ENCODE data around the gene PHEX.

DNA sequence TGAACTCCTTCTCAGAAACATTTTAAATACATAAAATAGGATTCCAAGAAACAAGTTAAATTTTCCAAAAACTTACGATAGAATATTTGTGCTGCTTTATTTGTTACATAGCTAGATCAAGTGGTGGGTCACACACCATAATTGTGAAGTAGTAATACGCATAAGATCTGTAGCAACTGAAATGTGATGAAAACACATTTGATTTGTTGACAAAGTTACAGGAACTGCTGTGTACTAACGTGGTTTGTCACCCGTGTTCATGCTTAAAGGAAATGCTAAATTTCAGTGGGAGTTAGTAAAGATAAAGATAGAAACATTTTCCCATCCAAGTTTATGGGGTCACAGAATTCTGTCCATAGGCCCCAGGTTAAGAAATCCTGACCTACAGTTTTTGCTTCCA lies 34.1 kb upstream of the PHEX start:
- TF ChIP-seq, protein P1, sequence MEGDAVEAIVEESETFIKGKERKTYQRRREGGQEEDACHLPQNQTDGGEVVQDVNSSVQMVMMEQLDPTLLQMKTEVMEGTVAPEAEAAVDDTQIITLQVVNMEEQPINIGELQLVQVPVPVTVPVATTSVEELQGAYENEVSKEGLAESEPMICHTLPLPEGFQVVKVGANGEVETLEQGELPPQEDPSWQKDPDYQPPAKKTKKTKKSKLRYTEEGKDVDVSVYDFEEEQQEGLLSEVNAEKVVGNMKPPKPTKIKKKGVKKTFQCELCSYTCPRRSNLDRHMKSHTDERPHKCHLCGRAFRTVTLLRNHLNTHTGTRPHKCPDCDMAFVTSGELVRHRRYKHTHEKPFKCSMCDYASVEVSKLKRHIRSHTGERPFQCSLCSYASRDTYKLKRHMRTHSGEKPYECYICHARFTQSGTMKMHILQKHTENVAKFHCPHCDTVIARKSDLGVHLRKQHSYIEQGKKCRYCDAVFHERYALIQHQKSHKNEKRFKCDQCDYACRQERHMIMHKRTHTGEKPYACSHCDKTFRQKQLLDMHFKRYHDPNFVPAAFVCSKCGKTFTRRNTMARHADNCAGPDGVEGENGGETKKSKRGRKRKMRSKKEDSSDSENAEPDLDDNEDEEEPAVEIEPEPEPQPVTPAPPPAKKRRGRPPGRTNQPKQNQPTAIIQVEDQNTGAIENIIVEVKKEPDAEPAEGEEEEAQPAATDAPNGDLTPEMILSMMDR (conservative IDR thresholded peaks at IDR 0.05) = no peak
- TF ChIP-seq ZFX (IDR thresholded peaks at IDR 0.05) = no peak

Measured in C4-2B (cell line).